H9 (cell line): ENCODE data around the gene CNOT6. TPM values are rescaled to one million over a fixed set of nuclear protein-coding genes. Genes with fewer than 3 reads are reported as not detected.

Experiments used
- DNase-seq: peaks from one replicate; pipeline ENCODE4 v3.0.0-alpha.2; 2017
- H2AFZ ChIP-seq: one replicate; pipeline ENCODE4 v1.6.1; 2013; ENCODE audit warnings: mild to moderate bottlenecking, low read length, control low read depth, moderate library complexity
- H2AK5ac ChIP-seq: 2 replicates; pipeline ENCODE4 v1.6.1; 2013; ENCODE audit warnings: low read length, control low read depth, mixed read lengths; ENCODE audit not compliant: insufficient read length
- H2BK120ac ChIP-seq: one replicate; pipeline ENCODE4 v1.6.1; 2013; ENCODE audit warnings: low read depth, mild to moderate bottlenecking, low read length, control low read depth, inconsistent platforms; ENCODE audit not compliant: poor library complexity, severe bottlenecking
- H2BK12ac ChIP-seq: 2 replicates; pipeline ENCODE4 v1.6.1; 2013; ENCODE audit warnings: low read length, control low read depth, mixed read lengths, low read depth; ENCODE audit not compliant: insufficient read length
- H2BK15ac ChIP-seq: 2 replicates; pipeline ENCODE4 v1.6.1; 2013; ENCODE audit warnings: low read depth, low read length, control low read depth
- H2BK20ac ChIP-seq: one replicate; pipeline ENCODE4 v1.6.1; 2013; ENCODE audit warnings: low read depth, mild to moderate bottlenecking, low read length, control low read depth, inconsistent platforms; ENCODE audit not compliant: poor library complexity, severe bottlenecking
- H2BK5ac ChIP-seq: 2 replicates; pipeline ENCODE4 v1.6.1; 2013; ENCODE audit warnings: low read length, control low read depth, mixed read lengths; ENCODE audit not compliant: insufficient read length
- H3K14ac ChIP-seq: 2 replicates; pipeline ENCODE4 v1.6.1; 2013; ENCODE audit warnings: low read length, control low read depth; ENCODE audit not compliant: insufficient read depth
- H3K18ac ChIP-seq: 2 replicates; pipeline ENCODE4 v1.6.1; 2013; ENCODE audit warnings: low read depth, mild to moderate bottlenecking, mixed read lengths, low read length, control low read depth; ENCODE audit not compliant: insufficient read length
- H3K23ac ChIP-seq: 2 replicates; pipeline ENCODE4 v1.6.1; 2013; ENCODE audit warnings: low read length, control low read depth, mixed read lengths, low read depth; ENCODE audit not compliant: insufficient read length
- H3K23me2 ChIP-seq: 2 replicates; pipeline ENCODE4 v1.6.1; 2013; ENCODE audit warnings: low read depth, mild to moderate bottlenecking, mixed read lengths, low read length, control low read depth; ENCODE audit not compliant: insufficient read length, poor library complexity, severe bottlenecking
- H3K27ac ChIP-seq: 2 replicates; pipeline ENCODE4 v1.5.1; 2013; ENCODE audit warnings: low read length, control low read depth, mixed read lengths, low read depth; ENCODE audit not compliant: insufficient read length
- H3K27me3 ChIP-seq: 2 replicates; pipeline ENCODE4 v1.6.1; 2013; ENCODE audit warnings: low read length, control low read depth, inconsistent platforms; ENCODE audit not compliant: insufficient read depth
- H3K4ac ChIP-seq: 2 replicates; pipeline ENCODE4 v1.6.1; 2013; ENCODE audit warnings: low read depth, mild to moderate bottlenecking, control low read depth, inconsistent platforms, low read length, moderate library complexity
- H3K4me1 ChIP-seq: 2 replicates; pipeline ENCODE4 v1.6.1; 2013; ENCODE audit warnings: low read length, control low read depth, inconsistent platforms; ENCODE audit not compliant: insufficient read depth
- H3K4me2 ChIP-seq: 2 replicates; pipeline ENCODE4 v1.6.1; 2013; ENCODE audit warnings: low read length, control low read depth, mixed read lengths; ENCODE audit not compliant: insufficient read length, insufficient read depth
- H3K56ac ChIP-seq: 2 replicates; pipeline ENCODE4 v1.6.1; 2013; ENCODE audit warnings: low read depth, mild to moderate bottlenecking, mixed read lengths, low read length, control low read depth; ENCODE audit not compliant: insufficient read length
- H3K79me1 ChIP-seq: 2 replicates; pipeline ENCODE4 v1.6.1; 2013; ENCODE audit warnings: low read depth, mild to moderate bottlenecking, moderate library complexity, low read length, control low read depth, inconsistent platforms; ENCODE audit not compliant: insufficient read depth, poor library complexity, severe bottlenecking
- H3K79me2 ChIP-seq: 2 replicates; pipeline ENCODE4 v1.6.1; 2013; ENCODE audit warnings: low read length, control low read depth, inconsistent platforms; ENCODE audit not compliant: insufficient read depth
- H3K9ac ChIP-seq: 2 replicates; pipeline ENCODE4 v1.6.1; 2013; ENCODE audit warnings: low read length, control low read depth, mixed read lengths; ENCODE audit not compliant: insufficient read length; ENCODE audit errors: extremely low read depth
- H3K9me3 ChIP-seq: one replicate; pipeline ENCODE4 v1.6.1; 2013; ENCODE audit warnings: low read depth, low read length, inconsistent platforms; ENCODE audit not compliant: control insufficient read depth
- H3T11ph ChIP-seq: one replicate; pipeline ENCODE4 v1.6.1; 2013; ENCODE audit warnings: mild to moderate bottlenecking, low read length, control low read depth, inconsistent platforms
- H4K20me1 ChIP-seq: one replicate; pipeline ENCODE4 v1.6.1; 2013; ENCODE audit not compliant: control insufficient read depth, insufficient read length, insufficient read depth
- H4K5ac ChIP-seq: 2 replicates; pipeline ENCODE4 v1.6.1; 2013; ENCODE audit warnings: low read depth, mild to moderate bottlenecking, mixed read lengths, low read length, control low read depth; ENCODE audit not compliant: insufficient read length
- H4K8ac ChIP-seq: replicated peaks from 2 replicates; pipeline ENCODE4 v1.6.1; 2013; ENCODE audit warnings: low read length, control low read depth, mixed read lengths, low read depth; ENCODE audit not compliant: insufficient read length
- H4K91ac ChIP-seq: 2 replicates; pipeline ENCODE4 v1.6.1; 2013; ENCODE audit warnings: low read depth, mild to moderate bottlenecking, moderate library complexity, mixed read lengths, low read length, control low read depth; ENCODE audit not compliant: insufficient read length
- H3K27ac Mint-ChIP-seq, 3 experiments: 2 replicates in 2 of 3; 3 replicates in 1 of 3; pipeline ENCODE4 v1.8.0; 2020 to 2021; ENCODE audit warnings: mixed read lengths in 3 of 3, mild to moderate bottlenecking in 1 of 3, moderate library complexity in 1 of 3
- H3K27me3 Mint-ChIP-seq: 2 replicates; pipeline ENCODE4 v1.8.0; 2021; ENCODE audit warnings: low read depth, mild to moderate bottlenecking, moderate library complexity, mixed read lengths
- H3K36me3 Mint-ChIP-seq, 3 experiments: 2 replicates in 2 of 3; 3 replicates in 1 of 3; pipeline ENCODE4 v1.8.0; 2020 to 2021; ENCODE audit warnings: low read depth in 3 of 3, mixed read lengths in 3 of 3; ENCODE audit not compliant: insufficient read depth in 1 of 3
- H3K4me1 Mint-ChIP-seq, 2 experiments: 2 replicates each; pipeline ENCODE4 v1.8.0; 2020; ENCODE audit warnings: mixed read lengths in 2 of 2
- H3K4me3 Mint-ChIP-seq, 2 experiments: 2 replicates in 1 of 2; 3 replicates in 1 of 2; pipeline ENCODE4 v1.8.0; 2020 to 2021; ENCODE audit warnings: mild to moderate bottlenecking in 2 of 2, mixed read lengths in 2 of 2, moderate library complexity in 1 of 2
- H3K9me3 Mint-ChIP-seq, 2 experiments: 2 replicates in 1 of 2; 3 replicates in 1 of 2; pipeline ENCODE4 v1.8.0; 2020; ENCODE audit warnings: mild to moderate bottlenecking in 2 of 2, mixed read lengths in 2 of 2, moderate library complexity in 1 of 2
- CTCF ChIP-seq: fragments of 200-600 bp; sonication (generic); conservative IDR thresholded peaks from 3 replicates; pipeline ENCODE4 v1.8.0; 2021; ENCODE audit warnings: antibody characterized with exemption, mild to moderate bottlenecking
- WGBS: extraction: QIAGEN DNeasy Blood & Tissue Kit; methylation state at CpG from one replicate; pipeline ENCODE4 v1.1.7; 2013; ENCODE audit warnings: missing lambda C conversion rate, low lambda C conversion rate, mixed read lengths; ENCODE audit not compliant: insufficient read length; ENCODE audit errors: extremely low coverage; 5-methylcytosine and 5-hydroxymethylcytosine counted together
- total RNA-seq: library from RNA; stranded (reverse); gene quantifications from 2 replicates; pipeline ENCODE4 v1.2.1, GENCODE V29; 2021

The CNOT6 gene
- total RNA-seq, 1 experiment from 2014 or later, result 45.0 TPM

GRCh38 chr5:180486636-180487149 is 7.5 kb upstream of the CNOT6 start:
- peaks cover 2 to 31% (median 21%) of the 10 kb centered on the region in 3 experiments for H3K36me3 Mint-ChIP-seq
- no peaks in the 10 kb centered on the region for H3K79me1 ChIP-seq
- no peak overlapping the region for H3K4me2 ChIP-seq
- H3K9me3 ChIP-seq, result no peaks in the 10 kb centered on the region
- no peak overlapping the region for H2BK120ac ChIP-seq
- H3K9me3 Mint-ChIP-seq, result peaks cover 5 to 33% of the 10 kb centered on the region in 2 experiments
- no peak overlapping the region for H3K23ac ChIP-seq
- H2AK5ac ChIP-seq, result no peak overlapping the region
- no peak overlapping the region for H4K5ac ChIP-seq
- H3K18ac ChIP-seq, result no peak overlapping the region
- H3K27me3 Mint-ChIP-seq, result peaks cover 5% of the 10 kb centered on the region
- H3K79me2 ChIP-seq, result no peaks in the 10 kb centered on the region
- TF ChIP-seq CTCF, result no peak
- no peak overlapping the region for H3K27ac Mint-ChIP-seq
- no peak overlapping the region for H3K4ac ChIP-seq
- DNase-seq, result no peak
- H3K14ac ChIP-seq, result no peak overlapping the region
- H3K27me3 ChIP-seq, result no peaks in the 10 kb centered on the region; the same call in 1 of the 2 replicates
- H2BK5ac ChIP-seq, result no peak overlapping the region
- no peak overlapping the region for H2BK20ac ChIP-seq
- no peaks in the 10 kb centered on the region for H3K23me2 ChIP-seq
- H3K56ac ChIP-seq, result no peak overlapping the region
- peaks cover 6% of the 10 kb centered on the region; the same call in 1 of the 2 replicates for H3K4me1 ChIP-seq
- H3T11ph ChIP-seq, result no peak overlapping the region
- no peak overlapping the region for H4K8ac ChIP-seq
- peaks cover 12 to 15% of the 10 kb centered on the region in 2 experiments; a peak in 3 of 4 replicates for H3K4me1 Mint-ChIP-seq
- WGBS, result no CpG with 5 or more reads among the region's 9 CpGs
- H3K4me3 Mint-ChIP-seq, result no peak overlapping the region
- no peak overlapping the region for H3K27ac ChIP-seq
- H4K20me1 ChIP-seq, result no peaks in the 10 kb centered on the region
- no peak overlapping the region for H2BK15ac ChIP-seq
- no peak overlapping the region for H4K91ac ChIP-seq
- no peak overlapping the region for H2AFZ ChIP-seq
- no peak overlapping the region for H3K9ac ChIP-seq
- H2BK12ac ChIP-seq, result no peak overlapping the region
